UCSD-AML1 (cell line): ENCODE results near the gene PLEKHJ1.
A peak's percentile ranks its signal among the peaks of the same experiment; 100 is the strongest.

ENCODE experiments used
- DNase-seq: peaks from one replicate; lab custom pipeline; 2025; ENCODE audit not compliant: unreplicated experiment; lab: John Stamatoyannopoulos, UW

The PLEKHJ1 gene

GRCh38 chr19:2223959-2224358 lies 12.2 kb downstream of the PLEKHJ1 start:
- DNase-seq = no peak

- DNase-seq = no peak
Measured at GRCh38 chr19:2223391-2223790, 12.7 kb downstream of the PLEKHJ1 start.

GRCh38 chr19:2221918-2222317 lies 14.2 kb downstream of the PLEKHJ1 start:
- no peak for DNase-seq

GRCh38 chr19:2221250-2221831 lies 14.8 kb downstream of the PLEKHJ1 start:
- no peak for DNase-seq

GRCh38 chr19:2219726-2220125 lies 16.4 kb downstream of the PLEKHJ1 start:
- DNase-seq = no peak

GRCh38 chr19:2217591-2217990 lies 18.5 kb downstream of the PLEKHJ1 start:
- no peak for DNase-seq

- DNase-seq = no peak
Measured at GRCh38 chr19:2216361-2217225, 19.5 kb downstream of the PLEKHJ1 start.

- no peak for DNase-seq
Measured at GRCh38 chr19:2215281-2215751, 20.8 kb downstream of the PLEKHJ1 start.

- no peak for DNase-seq
Measured at GRCh38 chr19:2214251-2214650, 21.9 kb downstream of the PLEKHJ1 start.

GRCh38 chr19:2213799-2214198 lies 22.3 kb downstream of the PLEKHJ1 start:
- no peak for DNase-seq

- DNase-seq = no peak
Measured at GRCh38 chr19:2212861-2213711, 23.0 kb downstream of the PLEKHJ1 start.

GRCh38 chr19:2210987-2211740 lies 25.0 kb downstream of the PLEKHJ1 start:
- DNase-seq = no peak

- no peak for DNase-seq
Measured at GRCh38 chr19:2210206-2210605, 25.9 kb downstream of the PLEKHJ1 start.

- DNase-seq = no peak
Measured at GRCh38 chr19:2209408-2209807, 26.7 kb downstream of the PLEKHJ1 start.

GRCh38 chr19:2208975-2209374 lies 27.2 kb downstream of the PLEKHJ1 start:
- no peak for DNase-seq

GRCh38 chr19:2207991-2208860 lies 27.9 kb downstream of the PLEKHJ1 start:
- peak; percentile 29 for DNase-seq

GRCh38 chr19:2207008-2207407 lies 29.1 kb downstream of the PLEKHJ1 start:
- no peak for DNase-seq

- no peak for DNase-seq
Measured at GRCh38 chr19:2202366-2202765, 33.8 kb downstream of the PLEKHJ1 start.

GRCh38 chr19:2201473-2202148 lies 34.5 kb downstream of the PLEKHJ1 start:
- DNase-seq = no peak
